Activated CD4-positive, alpha-beta T cell treated with anti-CD3 and anti-CD28 coated beads, Interleukin-10, Interleukin-2, amounts not matched to agents 100 ng/mL and 50 ng/mL, durations not matched to agents 16 hours and 8 hours (primary cell): ENCODE measurements around the gene WDR90.

ENCODE experiments used
- DNase-seq: peaks from one replicate; pipeline ENCODE4 v3.0.0-alpha.2; 2020

WDR90 gene

DNA sequence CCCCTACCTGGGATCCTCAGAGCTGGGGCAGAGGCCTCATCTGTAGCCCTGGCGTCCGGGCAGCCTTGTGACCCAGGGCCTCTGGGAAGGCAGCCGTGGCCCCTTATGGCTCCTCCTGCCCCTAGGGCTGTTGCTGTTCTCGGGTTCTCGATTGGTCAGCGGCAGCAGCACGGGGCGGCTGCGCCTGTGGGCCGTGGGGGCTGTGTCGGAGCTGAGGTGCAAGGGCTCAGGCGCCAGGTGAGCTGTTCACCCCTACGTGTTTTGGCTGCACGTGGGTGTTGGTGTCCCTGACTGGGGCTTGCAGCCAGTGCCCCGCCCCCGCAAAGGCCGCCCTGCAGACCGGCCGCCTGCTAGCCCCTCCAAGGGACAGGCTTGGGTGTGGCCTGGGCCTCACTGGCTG, 12.9 kb downstream of the WDR90 start:
- no peak for DNase-seq

- DNase-seq: no peak
Observed at GRCh38 chr16:662597-662996, 13.4 kb downstream of the WDR90 start.

- no peak for DNase-seq
Observed at GRCh38 chr16:666572-666971, 17.4 kb downstream of the WDR90 start.

DNA sequence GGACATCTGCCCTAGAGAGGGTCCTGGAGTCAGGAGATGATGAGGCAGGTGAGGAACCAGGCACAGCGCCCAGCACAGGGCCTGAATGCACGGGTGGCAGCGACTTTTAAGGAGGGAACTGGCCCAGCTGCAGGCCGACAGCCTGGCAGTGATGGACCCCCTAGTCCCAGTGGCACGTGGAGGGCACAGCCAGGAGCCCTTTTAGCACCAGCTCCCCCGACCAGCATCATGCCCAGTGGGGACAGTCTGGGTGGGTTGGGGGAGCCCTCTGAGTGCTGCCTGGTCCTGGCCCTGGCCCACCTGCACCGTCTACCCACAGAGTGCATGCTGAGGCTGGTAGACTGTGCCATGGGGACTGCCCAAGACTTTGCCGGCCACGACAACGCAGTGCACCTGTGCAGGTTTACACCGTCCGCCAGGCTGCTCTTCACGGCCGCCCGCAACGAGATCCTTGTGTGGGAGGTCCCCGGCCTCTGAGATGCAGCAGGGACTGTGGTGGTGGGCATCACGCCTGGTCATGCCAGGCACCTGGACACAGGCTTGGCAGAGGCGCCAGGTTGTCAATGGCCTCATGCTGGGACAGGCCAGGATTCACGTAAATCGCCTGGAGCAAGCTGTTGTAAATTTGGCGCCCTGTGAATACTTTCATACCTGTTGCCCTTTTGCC, 18.1 kb downstream of the WDR90 start:
- DNase-seq: no peak

DNA sequence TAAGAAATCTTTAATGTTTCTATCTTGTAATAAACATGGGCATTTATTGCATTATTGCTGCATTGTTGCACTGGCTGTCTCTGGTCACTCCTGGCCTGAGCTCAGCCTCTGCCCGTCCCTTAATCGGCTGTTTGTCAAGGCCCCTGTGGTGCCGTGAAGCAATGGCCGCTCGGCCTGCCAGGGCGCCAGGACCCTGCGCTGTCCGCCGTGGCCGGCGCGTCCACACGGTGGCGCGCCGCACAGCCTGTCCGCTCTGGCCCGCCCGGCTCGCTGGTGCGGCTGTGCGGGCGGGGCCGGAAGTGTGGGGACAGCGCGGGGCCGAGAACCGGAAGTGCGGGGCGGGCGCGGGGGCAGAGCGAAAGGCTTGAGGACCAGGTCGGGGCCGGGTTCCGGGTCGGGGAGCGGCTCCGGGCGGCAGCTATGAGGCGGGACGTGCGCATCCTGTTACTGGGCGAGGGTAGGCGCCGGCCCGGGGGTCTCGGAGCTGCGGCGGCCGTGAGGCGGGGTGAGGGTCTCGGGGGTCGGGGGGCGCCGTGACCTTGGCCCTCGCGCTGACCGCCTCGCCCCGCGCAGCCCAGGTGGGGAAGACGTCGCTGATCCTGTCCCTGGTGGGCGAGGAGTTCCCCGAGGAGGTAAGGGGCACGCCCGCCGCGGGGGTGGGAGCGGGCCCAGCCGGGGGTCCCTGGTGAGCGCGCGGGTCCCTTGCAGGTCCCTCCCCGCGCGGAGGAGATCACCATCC, 18.8 kb downstream of the WDR90 start, which contains the start of gene RHOT2:
Gene RHOT2, plus strand, starts transcription at position 353 of the 739 bp plus-strand sequence. Its CDS starts 68 bp downstream, at position 421.
- peak; percentile 96 for DNase-seq

DNA sequence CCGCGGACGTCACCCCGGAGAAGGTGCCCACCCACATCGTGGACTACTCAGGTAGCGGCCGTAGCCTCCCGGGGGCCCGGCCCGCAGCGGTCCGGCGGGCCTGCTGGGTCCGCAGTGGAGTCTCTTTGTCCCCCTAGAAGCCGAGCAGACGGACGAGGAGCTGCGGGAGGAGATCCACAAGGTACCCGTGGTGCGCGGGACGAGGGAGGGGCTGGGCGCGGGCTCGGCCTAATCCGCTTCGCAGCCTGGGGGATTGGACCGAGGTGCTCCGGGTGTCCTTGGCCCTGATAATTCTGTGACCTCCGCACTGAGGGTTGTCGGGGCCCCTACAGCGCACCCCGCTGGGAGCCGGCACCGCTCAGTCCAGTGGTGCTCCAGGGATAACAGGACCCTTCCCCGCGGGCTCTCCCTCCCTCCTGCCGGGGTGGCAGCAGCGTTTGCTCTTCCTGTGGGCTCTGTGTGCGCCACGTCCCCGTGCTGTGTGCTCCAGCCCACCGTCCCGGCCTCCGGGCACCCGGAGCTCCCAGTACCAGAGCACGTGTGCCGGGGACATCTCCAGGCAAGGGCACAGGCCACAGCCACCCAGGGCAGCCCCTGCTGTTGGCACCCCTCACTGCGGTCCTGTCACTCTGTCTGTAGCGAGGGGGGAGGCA, 19.5 kb downstream of the WDR90 start:
- no peak for DNase-seq

- no peak for DNase-seq
Observed at GRCh38 chr16:669666-670065, 20.5 kb downstream of the WDR90 start.

GRCh38 chr16:670485-671352, 21.6 kb downstream of the WDR90 start:
- DNase-seq: no peak

DNA sequence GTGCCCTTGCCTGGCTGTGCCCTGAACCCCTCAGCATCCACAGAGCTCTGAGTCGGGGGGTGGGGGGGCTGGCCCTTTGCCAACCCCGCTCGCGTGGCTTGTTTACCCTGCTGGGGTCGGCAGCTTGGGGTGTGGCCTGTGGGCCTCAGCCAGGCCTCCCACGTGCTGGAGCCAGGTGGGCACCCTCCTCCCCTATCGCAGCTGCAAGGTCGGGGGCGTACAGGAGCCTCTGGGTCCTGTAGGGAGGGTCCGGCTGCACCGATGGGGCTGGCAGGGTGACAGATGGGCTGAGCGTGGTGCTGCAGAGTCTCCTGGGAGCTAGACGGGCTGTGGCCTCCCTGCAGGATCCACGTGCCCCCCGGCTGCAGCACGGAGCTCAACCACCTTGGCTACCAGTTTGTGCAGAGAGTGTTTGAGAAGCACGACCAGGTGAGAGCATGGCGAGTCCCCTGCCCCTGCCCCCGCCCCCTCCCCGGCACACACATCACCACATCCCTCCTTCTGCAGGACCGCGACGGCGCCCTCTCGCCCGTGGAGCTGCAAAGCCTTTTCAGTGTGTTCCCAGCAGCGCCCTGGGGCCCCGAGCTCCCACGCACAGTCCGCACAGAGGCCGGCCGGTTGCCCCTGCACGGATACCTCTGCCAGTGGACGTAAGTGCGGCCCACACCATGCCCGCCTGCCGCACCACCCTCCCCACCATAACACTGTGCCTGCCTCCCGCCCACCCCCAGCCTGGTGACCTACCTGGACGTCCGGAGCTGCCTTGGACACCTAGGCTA, 22.4 kb downstream of the WDR90 start:
- no peak for DNase-seq

GRCh38 chr16:672371-672770, 23.2 kb downstream of the WDR90 start:
- DNase-seq: no peak

DNA sequence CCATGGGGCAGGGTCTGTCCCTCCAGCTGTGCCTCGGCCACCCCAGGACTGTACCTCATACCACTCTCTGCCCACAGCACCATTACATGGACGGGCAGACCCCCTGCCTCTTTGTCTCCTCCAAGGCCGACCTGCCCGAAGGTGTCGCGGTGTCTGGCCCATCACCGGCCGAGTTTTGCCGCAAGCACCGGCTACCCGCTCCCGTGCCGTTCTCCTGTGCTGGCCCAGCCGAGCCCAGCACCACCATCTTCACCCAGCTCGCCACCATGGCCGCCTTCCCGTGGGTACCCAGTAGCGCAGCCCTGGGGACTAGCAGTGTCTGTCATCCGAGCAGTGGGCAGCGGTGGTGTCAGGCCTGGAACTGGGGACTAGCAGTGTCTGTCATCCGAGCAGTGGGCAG, 23.7 kb downstream of the WDR90 start:
- DNase-seq: no peak

- DNase-seq: no peak
Observed at GRCh38 chr16:673399-673991, 24.3 kb downstream of the WDR90 start.

- DNase-seq: no peak
Observed at GRCh38 chr16:674214-674881, 25.2 kb downstream of the WDR90 start.

- no peak for DNase-seq
Observed at GRCh38 chr16:674968-675883, 26.1 kb downstream of the WDR90 start, which contains the start of gene RHBDL1. Gene RHBDL1, plus strand, starts transcription at chr16:675671. Its CDS starts 120 bp downstream, at chr16:675791.

DNA sequence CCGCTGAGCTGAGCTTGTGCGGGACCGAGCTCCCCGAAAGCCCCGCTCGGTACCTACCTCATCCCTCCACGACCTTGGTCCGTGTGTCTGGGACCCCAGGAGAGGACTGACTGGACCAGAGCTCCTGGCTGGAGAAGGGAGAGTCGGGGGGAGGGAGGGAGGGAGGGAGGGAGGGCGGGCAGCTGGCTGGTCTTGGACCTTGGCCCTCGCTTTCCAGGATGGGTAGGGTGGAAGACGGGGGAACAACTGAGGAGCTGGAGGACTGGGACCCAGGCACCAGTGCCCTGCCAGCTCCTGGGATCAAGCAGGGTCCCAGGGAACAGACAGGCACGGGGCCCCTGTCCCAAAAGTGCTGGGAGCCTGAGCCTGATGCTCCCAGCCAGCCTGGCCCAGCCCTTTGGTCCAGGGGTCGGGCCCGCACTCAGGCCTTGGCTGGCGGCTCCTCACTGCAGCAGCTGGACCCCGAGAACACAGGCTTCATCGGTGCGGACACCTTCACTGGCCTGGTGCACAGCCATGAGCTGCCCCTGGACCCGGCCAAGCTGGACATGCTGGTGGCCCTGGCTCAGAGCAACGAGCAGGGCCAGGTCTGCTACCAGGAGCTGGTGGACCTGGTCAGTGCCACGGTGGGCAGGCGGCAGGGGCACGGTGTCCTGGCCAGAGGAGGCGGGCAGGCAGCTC, 26.9 kb downstream of the WDR90 start:
- DNase-seq: no peak

DNA sequence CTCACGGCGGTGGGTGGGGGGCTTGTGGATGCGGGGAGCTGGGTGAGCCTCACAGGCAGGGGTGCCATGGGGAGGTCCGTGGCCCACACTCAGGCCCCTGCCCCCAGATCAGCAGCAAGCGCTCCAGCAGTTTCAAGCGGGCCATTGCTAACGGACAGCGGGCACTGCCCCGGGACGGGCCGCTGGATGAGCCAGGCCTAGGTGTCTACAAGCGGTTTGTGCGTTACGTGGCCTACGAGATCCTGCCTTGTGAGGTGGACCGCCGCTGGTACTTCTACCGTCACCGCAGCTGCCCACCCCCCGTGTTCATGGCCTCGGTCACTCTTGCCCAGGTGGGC, 27.4 kb downstream of the WDR90 start:
- no peak for DNase-seq

GRCh38 chr16:676913-677312, 27.7 kb downstream of the WDR90 start:
- DNase-seq: no peak

- DNase-seq: no peak
Observed at GRCh38 chr16:677316-678190, 28.4 kb downstream of the WDR90 start.
